GM23338 (cell line): ENCODE measurements around the gene CYP46A1. TPM values are rescaled to one million over a fixed set of nuclear protein-coding genes. Genes with fewer than 3 reads are reported as not detected.
A peak's percentile ranks its signal among the peaks of the same experiment; 100 is the strongest.

Experiments used
- ATAC-seq: fragments of 200-7000 bp; cut with Tn5 transposase; 3 replicates; pipeline ENCODE4 v1.9.1; 2020
- DNase-seq: peaks from one replicate; pipeline ENCODE4 v3.0.0-alpha.2; 2015; ENCODE audit warnings: low spot score
- H2AFZ ChIP-seq: fragments of 200-600 bp; sonication (generic); 2 replicates; pipeline ENCODE4 v1.8.0; 2016; ENCODE audit warnings: antibody characterized with exemption, mild to moderate bottlenecking, moderate library complexity
- H3F3A ChIP-seq: fragments of 200-600 bp; sonication (generic); replicated peaks from 2 replicates; pipeline ENCODE4 v1.8.0; 2017; ENCODE audit warnings: antibody characterized with exemption, mixed run types, low read depth
- H3K27ac ChIP-seq: fragments of 200-600 bp; sonication (generic); 2 replicates; pipeline ENCODE4 v1.6.1; 2016; ENCODE audit warnings: low read depth
- H3K27me3 ChIP-seq: fragments of 200-600 bp; sonication (generic); 2 replicates; pipeline ENCODE4 v1.8.0; 2016; ENCODE audit warnings: mild to moderate bottlenecking, mixed run types, moderate library complexity; ENCODE audit not compliant: insufficient read depth
- H3K36me3 ChIP-seq: fragments of 200-600 bp; sonication (generic); 2 replicates; pipeline ENCODE4 v1.8.0; 2016; ENCODE audit warnings: mild to moderate bottlenecking; ENCODE audit not compliant: insufficient read depth
- H3K4me1 ChIP-seq: fragments of 200-600 bp; sonication (generic); 2 replicates; pipeline ENCODE4 v1.8.0; 2016; ENCODE audit warnings: mild to moderate bottlenecking, moderate library complexity; ENCODE audit not compliant: insufficient read depth
- H3K4me2 ChIP-seq: fragments of 200-600 bp; sonication (generic); 2 replicates; pipeline ENCODE4 v1.7.1; 2017; ENCODE audit warnings: mixed run types
- H3K4me3 ChIP-seq: fragments of 200-600 bp; sonication (generic); 2 replicates; pipeline ENCODE4 v1.6.1; 2016; ENCODE audit warnings: mixed run types
- H3K79me2 ChIP-seq: fragments of 200-600 bp; sonication (generic); replicated peaks from 2 replicates; pipeline ENCODE4 v1.8.0; 2017; ENCODE audit warnings: mild to moderate bottlenecking; ENCODE audit not compliant: insufficient read depth
- H3K9me2 ChIP-seq: fragments of 200-600 bp; sonication (generic); 2 replicates; pipeline ENCODE4 v1.8.0; 2017; ENCODE audit not compliant: insufficient read depth
- H4K20me1 ChIP-seq: fragments of 200-600 bp; sonication (generic); replicated peaks from 2 replicates; pipeline ENCODE4 v1.8.0; 2017; ENCODE audit warnings: mild to moderate bottlenecking; ENCODE audit not compliant: insufficient read depth
- H3K27ac Mint-ChIP-seq: 2 replicates; pipeline ENCODE4 v1.8.0; 2020; ENCODE audit warnings: inconsistent platforms, mild to moderate bottlenecking, moderate library complexity, mixed read lengths
- H3K27me3 Mint-ChIP-seq: 3 replicates; pipeline ENCODE4 v1.8.0; 2022; ENCODE audit warnings: low read depth, mild to moderate bottlenecking, moderate library complexity, mixed read lengths, inconsistent platforms; ENCODE audit not compliant: insufficient read depth, poor library complexity
- H3K36me3 Mint-ChIP-seq: 3 replicates; pipeline ENCODE4 v1.8.0; 2021; ENCODE audit warnings: low read depth, mild to moderate bottlenecking, inconsistent platforms, moderate library complexity, mixed read lengths
- H3K4me1 Mint-ChIP-seq: 3 replicates; pipeline ENCODE4 v1.8.0; 2020; ENCODE audit warnings: mild to moderate bottlenecking, inconsistent platforms, mixed read lengths
- H3K4me3 Mint-ChIP-seq: 3 replicates; pipeline ENCODE4 v1.8.0; 2021; ENCODE audit warnings: moderate library complexity, mild to moderate bottlenecking, inconsistent platforms, mixed read lengths
- H3K9me3 Mint-ChIP-seq: 3 replicates; pipeline ENCODE4 v1.8.0; 2020; ENCODE audit warnings: moderate library complexity, mild to moderate bottlenecking, inconsistent platforms, mixed read lengths
- CREB1 ChIP-seq: fragments of 250-450 bp; sonication (Bioruptor Pico); IDR thresholded peaks from 2 replicates; pipeline ENCODE4 v1.5.0; 2020; ENCODE audit warnings: low read depth, mild to moderate bottlenecking, moderate library complexity
- CTCF ChIP-seq, 2 experiments: fragments of 200-600 bp in 1 of 2; sonication (generic) in 1 of 2; conservative IDR thresholded peaks; 2 replicates each; pipeline versions ENCODE4 v1.5.1 to v1.6.1; 2016 to 2017; ENCODE audit warnings: antibody characterized with exemption in 2 of 2, low read depth in 2 of 2, mild to moderate bottlenecking in 2 of 2, moderate library complexity in 1 of 2
- ETS1 ChIP-seq: IDR thresholded peaks from 2 replicates; pipeline ENCODE4 v1.6.1; 2016; ENCODE audit warnings: antibody characterized with exemption
- EZH2 ChIP-seq: fragments of 200-600 bp; sonication (generic); IDR thresholded peaks from one replicate; pipeline ENCODE4 v1.8.0; 2017; ENCODE audit warnings: antibody characterized with exemption, mild to moderate bottlenecking, low read depth; ENCODE audit not compliant: unreplicated experiment
- EZH2phosphoT487 ChIP-seq: fragments of 200-600 bp; sonication (generic); IDR thresholded peaks from one replicate; pipeline ENCODE4 v1.8.1; 2018; ENCODE audit warnings: antibody characterized with exemption; ENCODE audit not compliant: unreplicated experiment
- NANOG ChIP-seq: IDR thresholded peaks from 2 replicates; pipeline ENCODE4 v1.6.1; 2016; ENCODE audit warnings: antibody characterized with exemption, borderline replicate concordance
- POLR2AphosphoS5 ChIP-seq: IDR thresholded peaks from 2 replicates; pipeline ENCODE4 v1.6.1; 2016; ENCODE audit warnings: antibody characterized with exemption, low read depth
- REST ChIP-seq: IDR thresholded peaks from one replicate; pipeline ENCODE4 v1.6.1; 2018; ENCODE audit warnings: antibody characterized with exemption; ENCODE audit not compliant: unreplicated experiment
- ZNF114 ChIP-seq: fragments of 250-450 bp; sonication (Bioruptor Pico); IDR thresholded peaks from 2 replicates; pipeline ENCODE4 v1.5.0; 2020; ENCODE audit warnings: mild to moderate bottlenecking, moderate library complexity
- ZNF331 ChIP-seq: fragments of 250-450 bp; sonication (Bioruptor Pico); IDR thresholded peaks from 2 replicates; pipeline ENCODE4 v1.5.0; 2020; ENCODE audit warnings: low read depth, mild to moderate bottlenecking, moderate library complexity
- polyA plus RNA-seq: library from polyadenylated mRNA; unstranded; fragments of >200 nt; fragmentation: Nextera tagmentation; extraction: Ambion mirVana; gene quantifications from 2 replicates; pipeline ENCODE4 v1.2.1, GENCODE V29; 2016
- total RNA-seq: library from RNA; depleted of rRNA; stranded (reverse); fragments of >200 nt; shearing (Covaris generic); gene quantifications from 2 replicates; pipeline ENCODE4 v1.2.3, GENCODE V29; 2014

CYP46A1 gene
- total and polyA plus RNA-seq, 2 experiments from 2014 or later, result 0.59 to 0.66 TPM

DNA sequence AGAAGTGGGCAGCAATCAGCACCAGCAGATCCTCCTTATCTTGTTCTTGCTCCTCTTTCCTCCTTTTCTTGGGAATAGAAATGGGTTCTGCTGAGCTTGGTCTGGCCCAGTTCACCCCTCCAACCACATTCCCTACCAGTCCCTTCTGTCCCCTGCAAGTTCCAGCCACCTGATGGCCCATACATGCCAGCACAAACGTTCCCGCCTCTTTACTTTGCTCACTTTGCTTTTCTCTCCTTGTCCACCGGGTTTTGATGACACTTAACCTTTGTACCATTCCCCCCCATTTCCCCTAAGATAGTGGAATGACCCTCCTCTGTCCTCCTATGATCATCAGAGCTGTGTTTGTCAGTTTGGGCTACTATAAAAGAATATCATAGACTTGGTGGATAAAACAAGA is 85.7 kb downstream of the CYP46A1 start (continued):
- TF ChIP-seq EZH2phosphoT487 (no peak), CTCF (conservative IDR thresholded peaks at IDR 0.05; ENCODE audit: low read depth in 2 of 2) (no peak), REST (no peak), ZNF331 (CRISPR knock-in tag) (no peak), ZNF114 (CRISPR knock-in tag) (no peak), POLR2AphosphoS5 (no peak), ETS1 (no peak), EZH2 (no peak)

- H3K27ac ChIP-seq, result no peak overlapping the region
- TF ChIP-seq ZNF114 (CRISPR knock-in tag) (no peak), NANOG (no peak), POLR2AphosphoS5 (no peak), EZH2 (no peak), ETS1 (no peak), EZH2phosphoT487 (no peak), CREB1 (CRISPR knock-in tag) (no peak)
- peak overlapping the region; percentile 46; the same call in 1 of the 2 replicates for H3K4me3 ChIP-seq
- DNase-seq (no peak), ATAC-seq (no peak)
- H3K4me2 ChIP-seq, result peak overlapping the region; percentile 77
- Mint-ChIP-seq H3K4me1 (peaks cover 42% of the 10 kb centered on the region), H3K9me3 (no peaks in the 10 kb centered on the region), H3K4me3 (no peak overlapping the region; the same call in 2 of the 3 replicates), H3K27ac (no peak overlapping the region), H3K36me3 (no peaks in the 10 kb centered on the region), H3K27me3 (peaks cover 9% of the 10 kb centered on the region)
- H3F3A ChIP-seq, result peaks cover 5% of the 10 kb centered on the region; the same call in 1 of the 2 replicates
- no peaks in the 10 kb centered on the region for H4K20me1 ChIP-seq
- H3K36me3 ChIP-seq, result no peaks in the 10 kb centered on the region
- H3K27me3 ChIP-seq, result no peaks in the 10 kb centered on the region
- no peaks in the 10 kb centered on the region for H3K79me2 ChIP-seq
- H3K9me2 ChIP-seq, result no peaks in the 10 kb centered on the region
- peaks cover 48% of the 10 kb centered on the region for H3K4me1 ChIP-seq
- H2AFZ ChIP-seq, result peak overlapping the region; percentile 99
Measured at GRCh38 chr14:99772371-99773283, 88.5 kb downstream of the CYP46A1 start.
